Dedifferentiated amniotic fluid mesenchymal stem cell (primary cell): ENCODE data around the gene MARCHF3.
"Not testable (repeated sequence)": the region's sequence is repeated elsewhere in the genome, so short reads cannot be mapped to it uniquely, and the experiment has no call there.

Source experiments
- DNase-seq: peaks from one replicate; pipeline ENCODE4 v3.0.0-alpha.2; 2016; ENCODE audit errors: extremely low spot score

Gene MARCHF3

DNA sequence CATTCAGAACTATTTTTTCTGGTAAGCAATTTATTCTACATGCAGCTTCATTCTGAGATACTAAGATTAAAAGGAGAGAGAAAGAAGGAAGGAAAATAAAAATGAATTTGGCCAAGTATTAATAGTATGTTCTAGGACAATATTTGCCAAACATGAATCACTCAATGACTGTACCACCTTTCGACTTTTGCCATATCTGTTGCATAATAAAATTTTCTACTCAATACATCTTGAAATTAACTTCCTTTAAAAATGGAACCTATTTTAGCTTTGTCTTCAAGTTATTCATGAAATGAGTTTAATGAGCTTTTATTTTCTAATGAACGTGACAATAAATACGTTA, 111.8 kb downstream of the MARCHF3 start:
- no peak for DNase-seq

DNA sequence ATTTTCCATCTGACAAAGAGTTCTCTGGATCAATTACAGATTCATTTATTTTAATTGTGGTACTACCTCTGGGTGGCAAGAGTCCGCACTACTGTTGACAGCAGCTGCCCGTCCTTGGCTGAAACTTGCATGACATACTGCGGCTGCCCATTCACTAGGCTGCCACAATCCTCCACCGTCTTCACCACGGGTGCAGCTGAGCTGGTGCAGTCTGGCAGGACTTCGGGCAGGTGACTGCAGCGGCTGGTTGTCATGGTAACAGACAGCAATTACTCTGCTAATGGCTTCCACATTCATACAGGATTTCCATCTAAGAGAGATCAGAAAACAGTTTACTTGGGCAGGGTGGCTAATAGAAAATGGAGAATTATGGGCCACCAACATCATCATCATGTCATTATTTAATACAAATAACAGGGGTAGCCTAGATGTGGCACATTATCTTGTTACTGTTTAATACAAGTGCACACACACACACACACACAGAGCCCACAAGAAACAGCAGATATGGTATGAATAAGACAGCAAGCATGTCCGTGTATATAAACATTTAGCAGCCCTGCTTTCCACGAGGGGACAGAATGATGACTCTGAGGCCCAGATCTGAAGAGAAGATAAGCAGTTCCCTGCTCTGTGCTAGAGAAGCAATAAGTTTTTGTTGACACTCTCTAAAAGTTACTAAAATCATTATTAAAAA, 112.3 kb downstream of the MARCHF3 start:
- no peak for DNase-seq

DNA sequence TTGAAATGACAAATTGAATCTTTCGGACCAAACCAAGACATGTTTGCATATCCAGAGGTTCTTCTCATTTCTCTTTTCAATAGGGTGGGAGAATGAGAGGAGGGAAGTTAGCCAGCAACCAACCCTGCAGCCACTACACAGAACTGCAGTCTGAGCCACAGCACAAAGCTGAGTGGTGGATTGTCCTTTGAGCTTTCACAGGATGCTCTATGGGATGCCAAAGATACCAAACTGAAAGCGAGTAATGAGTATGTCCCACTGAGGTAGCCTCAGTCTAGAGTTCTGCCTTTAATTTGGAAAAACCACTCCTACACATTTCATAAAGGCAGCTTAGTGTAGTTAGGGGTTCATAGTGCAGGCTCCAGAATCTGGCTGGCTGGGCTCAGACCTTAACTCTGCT, 114.9 kb downstream of the MARCHF3 start:
- DNase-seq = no peak

DNA sequence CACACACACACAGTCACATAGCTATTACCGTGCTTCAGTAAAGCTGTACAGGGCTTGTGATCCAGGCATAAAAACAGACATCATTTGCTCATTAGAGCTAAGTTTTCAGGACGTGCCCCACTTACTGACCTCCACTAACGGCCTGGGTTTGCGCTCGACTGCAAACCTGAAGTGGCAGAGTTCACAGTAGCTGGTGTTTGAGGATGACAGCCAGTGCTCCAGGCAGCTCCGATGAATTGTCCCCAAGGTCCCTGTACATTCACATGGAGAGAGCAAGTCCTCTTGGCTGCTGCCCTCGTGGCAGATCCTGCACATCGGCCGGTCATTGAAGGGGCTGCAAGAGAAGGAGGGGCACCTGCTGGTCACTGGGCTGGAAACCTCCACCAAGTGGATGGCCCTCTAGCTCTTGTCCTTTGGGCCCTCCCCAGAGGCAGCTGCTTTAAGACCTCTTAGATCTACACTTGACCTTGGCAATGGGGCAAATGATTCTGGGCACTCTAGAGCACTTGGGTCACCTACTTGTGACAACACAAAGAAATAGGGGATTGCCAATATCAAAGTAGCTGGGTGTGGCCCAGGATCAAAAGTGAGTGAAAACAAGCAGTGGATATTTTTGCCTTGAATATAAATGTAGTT, 115.4 kb downstream of the MARCHF3 start:
- no peak for DNase-seq

DNA sequence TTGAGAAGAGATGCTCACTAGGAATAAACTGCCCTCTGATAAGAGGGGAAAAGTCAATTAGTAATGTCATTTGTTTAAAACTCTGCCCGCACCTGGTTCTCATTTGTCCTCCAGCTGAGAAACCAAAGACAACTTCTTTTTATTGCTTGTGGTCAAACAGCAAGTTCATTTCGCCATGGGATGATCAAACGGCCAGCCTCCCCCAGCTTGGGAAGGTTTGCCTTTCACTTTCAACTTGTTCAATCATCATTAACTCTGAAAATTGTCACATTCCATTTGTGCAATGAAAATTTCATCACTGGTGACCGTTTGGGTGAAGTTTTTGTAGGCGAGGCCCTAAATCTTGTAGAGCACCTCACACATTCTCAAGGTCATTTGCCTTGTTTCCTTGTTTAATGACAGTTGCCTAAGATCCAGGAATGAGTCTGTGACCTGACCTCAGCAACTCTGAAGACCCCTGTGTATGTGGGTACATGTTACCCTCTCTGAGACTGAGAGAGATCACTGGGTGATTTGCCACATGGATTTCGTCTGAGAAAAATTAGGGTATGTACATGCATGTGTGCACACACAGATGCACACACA, 117.7 kb downstream of the MARCHF3 start:
- DNase-seq = no peak

DNA sequence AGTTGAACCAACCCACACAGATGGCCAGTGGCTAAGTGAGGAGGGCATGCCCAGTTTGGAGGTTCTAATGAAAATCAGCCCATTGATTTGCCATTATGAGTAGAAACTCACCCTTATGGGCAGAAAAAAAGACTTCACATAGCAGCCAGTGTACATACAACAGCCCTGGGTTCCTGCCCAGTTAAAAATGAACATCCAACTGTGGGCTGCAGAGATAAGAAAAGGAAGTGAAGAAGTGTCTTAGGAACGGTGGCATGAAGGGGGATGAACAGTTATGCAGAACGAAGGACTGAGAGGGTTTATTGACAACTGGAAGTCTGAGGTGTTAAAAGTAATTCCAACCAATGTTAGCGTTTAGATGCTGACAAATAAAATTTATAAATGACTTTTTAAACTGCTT, 118.4 kb downstream of the MARCHF3 start:
- DNase-seq = no peak

DNA sequence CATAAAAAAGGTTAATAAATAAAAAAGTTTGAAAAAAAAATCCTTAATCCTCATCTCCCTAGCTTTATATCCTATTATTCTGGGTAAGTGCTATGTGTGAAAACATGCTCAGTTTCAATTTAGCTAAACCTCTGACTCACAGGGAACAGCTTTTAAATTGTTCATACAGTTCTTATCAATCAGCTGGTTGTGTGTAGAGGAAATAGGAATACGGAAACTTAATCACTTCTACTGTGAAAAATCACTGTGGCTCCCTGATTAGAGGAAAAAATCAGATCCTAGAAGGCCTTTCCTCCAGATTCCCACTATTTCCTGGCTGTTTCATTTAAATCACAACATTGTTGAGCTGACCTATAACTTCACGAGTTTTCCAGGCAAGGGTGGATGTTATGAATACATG, 120.5 kb downstream of the MARCHF3 start:
- no peak for DNase-seq

DNA sequence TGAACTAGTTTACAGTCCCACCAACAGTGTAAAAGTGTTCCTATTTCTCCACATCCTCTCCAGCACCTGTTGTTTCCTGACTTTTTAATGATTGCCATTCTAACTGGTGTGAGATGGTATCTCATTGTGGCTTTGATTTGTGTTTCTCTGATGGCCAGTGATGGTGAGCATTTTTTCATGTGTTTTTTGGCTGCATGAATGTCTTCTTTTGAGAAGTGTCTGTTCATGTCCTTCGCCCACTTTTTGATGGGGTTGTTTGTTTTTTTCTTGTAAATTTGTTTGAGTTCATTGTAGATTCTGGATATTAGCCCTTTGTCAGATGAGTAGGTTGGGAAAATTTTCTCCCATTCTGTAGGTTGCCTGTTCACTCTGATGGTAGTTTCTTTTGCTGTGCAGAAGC, 126.0 kb downstream of the MARCHF3 start:
- not testable (repeated sequence) for DNase-seq

DNA sequence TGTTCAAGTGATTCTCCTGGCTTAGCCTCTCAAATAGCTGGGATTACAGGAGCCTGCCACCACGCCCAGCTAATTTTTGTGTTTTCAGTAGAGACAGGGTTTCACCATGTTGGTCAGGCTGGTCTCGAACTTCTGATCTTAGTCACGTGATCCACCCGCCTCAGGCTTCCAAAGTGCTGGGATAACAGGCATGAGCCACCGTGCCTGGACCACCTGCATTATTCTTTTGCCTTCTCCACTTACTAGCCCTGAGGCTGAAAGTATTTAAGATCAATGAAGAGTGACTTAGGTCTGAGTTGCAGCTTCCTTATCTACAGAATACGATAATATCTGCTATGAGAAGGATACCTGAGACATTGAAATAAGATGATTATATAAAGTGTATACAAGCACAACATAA, 129.6 kb downstream of the MARCHF3 start:
- DNase-seq = no peak

DNA sequence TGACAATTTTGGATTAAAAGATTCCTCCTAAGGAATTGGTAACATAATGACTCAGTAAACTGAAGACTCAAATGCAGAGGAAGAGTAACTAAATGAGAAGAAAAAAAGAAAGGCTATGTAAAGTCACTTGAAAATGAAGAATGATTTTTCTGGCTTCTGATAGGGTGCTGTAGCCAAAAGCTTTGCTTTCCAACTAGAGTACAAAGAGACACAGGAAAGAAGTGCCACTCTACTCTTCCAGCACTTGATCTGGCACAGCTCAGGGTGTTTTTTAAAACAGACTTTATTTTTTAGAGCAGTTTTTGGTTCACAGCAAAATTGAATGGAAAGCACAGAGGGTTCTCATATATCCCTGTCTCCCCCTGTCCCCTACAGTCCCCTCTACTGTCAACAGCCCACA, 130.9 kb downstream of the MARCHF3 start:
- no peak for DNase-seq

DNA sequence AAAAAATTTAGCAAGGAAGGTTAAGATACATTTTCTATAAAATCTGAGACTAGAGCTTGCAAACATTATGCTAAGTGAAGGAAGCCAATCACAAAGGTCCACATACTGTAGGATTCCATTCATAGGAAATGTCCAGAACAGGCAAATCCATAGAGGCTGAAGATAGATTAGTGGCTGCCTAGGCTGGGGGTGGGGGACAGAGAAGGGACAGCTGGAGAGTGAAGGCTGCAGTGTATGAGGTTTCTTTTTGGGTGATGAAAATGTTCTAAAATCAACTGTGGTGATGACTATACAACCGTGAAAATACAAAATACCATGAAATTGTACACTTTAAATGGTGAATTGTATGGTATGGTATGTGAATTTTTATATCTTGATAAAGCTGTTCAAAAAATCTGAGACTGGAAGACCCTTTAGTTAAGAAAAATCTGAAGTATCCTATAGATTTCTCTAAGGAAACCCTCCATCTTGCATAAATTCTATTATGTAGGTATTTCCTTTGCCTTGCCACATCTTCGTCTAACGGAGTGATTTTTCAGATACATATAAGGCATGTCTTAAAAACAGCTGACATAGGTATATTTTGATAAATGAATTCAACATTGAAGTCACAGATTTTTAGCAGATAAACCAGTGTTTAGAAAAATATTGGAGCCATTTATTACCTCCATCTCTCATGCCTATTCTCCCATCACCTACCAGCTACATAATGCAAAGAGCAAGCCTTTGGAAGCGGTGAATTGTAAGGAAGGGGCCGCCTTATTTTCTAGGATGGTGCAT, 132.3 kb downstream of the MARCHF3 start:
- DNase-seq = no peak

DNA sequence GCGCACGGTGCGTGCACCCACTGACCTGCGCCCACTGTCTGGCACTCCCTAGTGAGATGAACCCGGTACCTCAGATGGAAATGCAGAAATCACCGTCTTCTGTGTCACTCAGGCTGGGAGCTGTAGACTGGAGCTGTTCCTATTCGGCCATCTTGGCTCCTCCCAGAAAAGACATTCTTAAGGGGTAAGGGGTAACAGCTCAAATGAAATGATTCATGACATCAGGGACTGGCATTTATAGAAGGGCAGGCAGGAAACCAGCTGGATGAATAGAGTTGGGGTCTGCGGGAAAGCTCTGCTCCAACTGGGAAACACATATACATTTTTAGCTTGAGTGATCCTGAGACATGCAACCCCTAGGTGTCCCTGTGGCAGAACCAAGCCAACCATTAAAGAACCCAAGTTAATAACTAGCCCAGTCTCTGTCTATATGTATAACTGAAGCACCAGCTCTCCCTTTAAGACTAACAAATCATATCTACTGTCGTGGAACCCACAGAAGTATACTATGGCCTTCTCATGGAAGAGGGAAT, 134.1 kb downstream of the MARCHF3 start:
- DNase-seq = no peak

DNA sequence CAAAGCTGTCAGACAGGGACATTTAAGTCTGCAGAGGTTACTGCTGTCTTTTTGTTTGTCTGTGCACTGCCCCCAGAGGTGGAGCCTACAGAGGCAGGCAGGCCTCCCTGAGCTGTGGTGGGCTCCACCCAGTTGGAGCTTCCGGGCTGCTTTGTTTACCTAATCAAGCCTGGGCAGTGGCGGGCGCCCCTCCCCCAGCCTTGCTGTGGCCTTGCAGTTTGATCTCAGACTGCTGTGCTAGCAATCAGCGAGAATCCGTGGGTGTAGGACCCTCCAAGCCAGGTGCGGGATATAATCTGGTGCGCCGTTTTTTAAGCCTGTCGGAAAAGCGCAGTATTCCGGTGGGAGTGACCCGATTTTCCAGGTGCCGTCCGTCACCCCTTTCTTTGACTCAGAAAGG, 134.6 kb downstream of the MARCHF3 start:
- not testable (repeated sequence) for DNase-seq

DNA sequence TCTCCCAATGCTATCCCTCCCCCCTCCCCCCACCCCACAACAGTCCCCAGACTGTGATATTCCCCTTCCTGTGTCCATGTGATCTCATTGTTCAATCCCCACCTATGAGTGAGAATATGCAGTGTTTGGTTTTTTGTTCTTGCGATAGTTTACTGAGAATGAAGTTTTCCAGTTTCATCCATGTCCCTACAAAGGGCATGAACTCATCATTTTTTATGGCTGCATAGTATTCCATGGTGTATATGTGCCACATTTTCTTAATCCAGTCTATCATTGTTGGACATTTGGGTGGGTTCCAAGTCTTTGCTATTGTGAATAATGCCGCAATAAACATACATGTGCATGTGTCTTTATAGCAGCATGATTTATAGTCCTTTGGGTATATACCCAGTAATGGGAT, 139.9 kb downstream of the MARCHF3 start:
- not testable (repeated sequence) for DNase-seq

DNA sequence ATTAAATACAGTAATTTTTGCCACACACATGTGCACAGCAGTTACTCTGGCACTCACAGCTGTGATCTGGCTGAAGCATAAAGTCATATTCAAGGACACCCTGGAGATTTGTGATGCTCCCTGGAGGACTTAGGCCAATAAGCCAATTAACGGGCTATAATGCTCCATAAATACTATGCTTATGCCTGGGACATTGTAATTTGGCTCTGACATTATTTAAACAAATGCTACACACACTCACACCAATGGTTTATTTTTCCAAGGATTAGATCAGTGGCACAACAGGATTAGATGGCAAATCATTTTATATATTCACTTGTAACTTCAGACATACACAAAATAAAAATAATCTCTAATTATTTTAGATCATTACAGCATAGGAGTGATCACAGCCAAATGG, 142.2 kb downstream of the MARCHF3 start:
- DNase-seq = no peak

DNA sequence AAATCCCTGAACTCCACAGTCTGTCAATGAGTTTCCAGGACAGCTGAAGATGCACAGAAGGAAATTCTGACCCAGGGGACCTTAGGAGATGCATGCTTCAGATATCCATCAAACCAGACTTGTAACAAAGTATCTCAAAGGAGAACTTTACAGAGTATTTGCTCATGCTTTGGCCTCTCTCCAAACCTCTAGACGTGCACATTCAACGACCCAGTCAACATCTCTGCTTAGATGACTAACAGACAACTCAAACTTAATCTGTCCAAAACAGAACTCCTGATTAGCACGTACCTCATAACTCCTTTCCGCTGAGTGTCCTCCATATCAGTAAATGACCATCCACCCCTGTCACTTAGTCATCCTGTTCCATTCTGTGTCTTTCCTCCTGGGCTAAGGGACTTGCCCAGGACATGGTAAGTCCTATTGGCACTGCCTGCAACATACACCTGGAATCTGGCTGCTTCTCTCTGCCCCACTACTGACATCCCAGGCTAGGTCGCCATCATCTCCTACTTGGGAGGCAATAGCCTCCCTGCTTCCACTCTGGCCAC, 146.0 kb downstream of the MARCHF3 start:
- peak; percentile 62 for DNase-seq

DNA sequence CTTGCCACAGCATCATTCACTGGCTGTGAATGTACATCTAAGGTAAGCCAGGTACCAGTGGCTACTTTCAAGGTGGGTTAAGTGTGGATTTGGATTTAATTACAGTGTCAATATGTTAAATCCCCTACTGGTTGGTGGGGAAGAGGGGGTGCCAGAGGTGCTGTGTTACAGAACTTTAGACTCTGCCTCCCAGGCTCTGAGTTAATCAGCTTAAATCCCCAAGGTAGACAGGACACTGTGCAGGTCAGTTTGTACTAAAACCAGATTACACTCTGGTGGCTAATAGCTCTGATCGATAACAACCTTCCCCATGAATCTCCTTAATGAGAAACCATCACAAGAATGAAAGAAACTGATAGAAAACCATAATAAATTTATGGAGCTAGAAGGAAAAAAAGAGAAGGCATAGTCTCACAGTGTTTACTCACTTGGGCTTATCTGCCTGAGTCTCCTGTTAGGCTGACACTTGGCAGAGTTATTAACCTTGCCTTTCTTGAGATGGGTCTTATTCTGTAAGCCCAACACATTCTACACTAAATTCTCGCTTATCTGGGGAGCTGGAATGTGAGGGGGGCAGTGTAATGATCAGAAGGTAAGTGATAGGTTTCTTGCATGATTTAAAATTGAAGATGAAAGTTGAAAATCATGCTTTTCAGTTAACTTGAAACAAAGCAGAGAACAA, 146.7 kb downstream of the MARCHF3 start:
- DNase-seq = no peak

DNA sequence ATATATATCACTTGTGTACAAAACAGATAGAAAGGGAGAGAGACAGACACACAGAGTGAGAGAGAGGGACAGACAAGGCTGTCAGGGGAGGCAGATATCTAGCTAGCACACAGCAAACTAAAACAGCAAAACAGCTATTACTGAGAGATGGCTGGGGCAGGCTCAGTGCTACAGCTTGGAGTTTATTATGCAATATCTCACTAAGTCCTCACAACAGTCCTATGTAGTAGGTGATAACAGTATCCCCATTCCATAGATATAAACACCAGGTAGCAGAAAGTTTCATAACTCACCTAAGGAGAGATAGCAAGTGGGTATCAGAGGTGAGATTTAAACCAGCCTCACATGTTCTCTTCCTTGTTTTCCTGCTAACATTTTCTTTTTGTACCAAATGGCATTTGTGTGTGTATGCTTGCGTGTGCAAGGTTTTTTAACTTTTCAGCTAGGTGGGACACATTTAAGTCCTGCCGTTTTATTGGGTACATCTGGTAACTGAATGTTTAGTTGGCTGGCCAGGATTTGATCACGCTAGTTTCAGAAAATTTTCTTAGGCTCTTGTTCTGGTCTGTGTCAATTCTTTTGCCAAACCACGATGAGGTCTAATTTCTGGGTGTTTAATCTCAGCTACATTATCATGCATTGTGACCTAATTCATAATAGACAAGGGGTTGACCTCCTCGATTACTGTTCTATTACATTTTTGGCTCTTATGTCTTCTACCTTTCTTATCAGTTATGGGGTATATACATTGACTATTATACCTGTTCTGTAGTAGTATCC, 148.3 kb downstream of the MARCHF3 start:
- DNase-seq = no peak

DNA sequence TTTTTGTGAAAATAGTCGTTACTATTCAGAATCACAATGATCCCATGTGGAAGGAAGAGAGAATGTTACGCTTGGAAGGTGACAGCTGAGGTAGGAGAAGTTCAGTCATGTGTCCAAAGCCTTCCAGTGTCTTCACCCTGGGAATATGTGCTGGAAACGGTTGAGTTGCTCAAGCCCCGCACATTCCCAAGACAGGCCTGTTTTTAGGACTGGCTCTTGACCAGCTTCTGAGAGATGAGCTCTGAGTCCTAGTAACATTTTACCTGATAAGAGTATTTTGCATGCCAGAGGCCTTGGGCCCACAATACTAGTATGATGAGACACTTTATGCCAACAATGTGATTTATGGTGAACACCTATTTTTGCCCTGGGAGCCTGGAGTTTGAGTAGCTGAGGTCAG, 151.7 kb downstream of the MARCHF3 start:
- DNase-seq = no peak

DNA sequence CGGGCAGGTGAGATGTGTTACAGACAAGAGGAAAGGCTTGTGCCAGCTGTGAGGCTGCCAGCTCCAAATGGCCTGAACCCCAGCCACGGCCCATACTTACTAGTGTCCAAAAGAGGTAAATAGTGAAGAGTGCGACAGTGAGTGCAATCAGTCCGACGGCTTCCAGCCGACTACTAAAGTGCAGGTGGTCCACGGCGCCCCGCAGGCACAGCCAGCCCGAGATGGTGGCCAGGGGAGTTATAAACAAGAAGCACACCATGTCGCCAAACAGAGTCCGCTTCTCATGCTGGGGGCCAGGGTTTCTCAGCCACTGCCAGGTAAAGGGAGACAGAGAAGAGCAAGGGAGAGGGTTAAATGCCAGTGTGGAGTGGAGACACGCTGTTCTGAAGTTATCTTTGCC, 152.3 kb downstream of the MARCHF3 start:
- DNase-seq = no peak

DNA sequence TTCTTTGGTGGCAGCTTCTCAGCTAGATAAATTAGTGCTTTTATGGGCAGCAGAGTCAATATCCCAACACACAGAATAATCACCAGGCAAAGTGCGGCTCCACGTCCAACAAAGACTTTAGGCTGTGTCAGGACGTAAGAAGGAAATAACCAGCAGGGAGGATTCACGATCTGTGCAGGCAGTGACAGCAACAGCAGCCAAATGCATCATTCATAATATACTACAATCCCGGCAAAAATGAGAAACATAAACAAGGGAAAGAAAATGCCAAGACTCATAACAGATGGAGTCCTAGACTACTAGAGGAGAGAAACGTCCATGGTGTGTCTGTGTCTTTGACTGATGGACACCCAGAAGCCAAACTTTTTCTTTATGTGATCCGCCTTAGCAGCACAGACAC, 152.8 kb downstream of the MARCHF3 start:
- DNase-seq = no peak
